Astrocyte of the cerebellum (primary cell): Measurements from ENCODE around the gene TMEM186.
A peak's percentile ranks its signal among the peaks of the same experiment; 100 is the strongest.
"Not testable (repeated sequence)": the region's sequence is repeated elsewhere in the genome, so short reads cannot be mapped to it uniquely, and the experiment has no call there.

Experiments used
- DNase-seq: peaks from one replicate; pipeline ENCODE4 v3.0.0-alpha.2; 2011; ENCODE audit warnings: low read depth
- H3K4me3 ChIP-seq: 2 replicates; pipeline ENCODE4 v1.5.1; 2011; ENCODE audit warnings: mild to moderate bottlenecking, low read depth, low read length, moderate library complexity
- in situ Hi-C: cut with HindIII; loops from 2 replicates; pipeline ENCODE4 v1.10.0; 2017; ENCODE audit warnings: low sequenced_read_pairs
- TF ChIP-seq, protein P1 (sequence below): IDR thresholded peaks from 2 replicates; pipeline ENCODE4 v1.5.1; 2012; ENCODE audit warnings: low read length, low read depth, moderate library complexity, mild to moderate bottlenecking; ENCODE audit errors: missing control alignments

The TMEM186 gene

DNA sequence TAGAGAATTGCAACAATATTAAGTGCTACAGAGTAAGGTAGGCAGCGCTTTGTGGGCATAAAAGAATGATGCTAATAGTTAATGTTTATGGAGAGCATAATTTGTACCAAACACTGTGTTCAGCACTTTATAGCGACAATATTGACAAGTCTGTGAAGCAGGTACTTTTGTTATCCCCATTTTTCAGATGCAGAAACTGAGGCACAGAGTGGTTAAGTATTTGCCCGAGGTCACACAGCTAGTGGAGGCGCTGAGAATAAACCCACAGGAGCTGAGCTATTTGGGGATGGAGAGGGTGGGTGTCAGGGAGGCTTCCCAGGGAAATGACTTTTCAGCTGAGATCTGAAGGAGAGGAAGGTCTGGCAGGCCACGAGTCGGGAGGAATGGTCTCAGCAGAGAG is 39.4 kb downstream of the TMEM186 start:
- H3K4me3 ChIP-seq = no peak overlapping the region
- TF ChIP-seq, protein P1, sequence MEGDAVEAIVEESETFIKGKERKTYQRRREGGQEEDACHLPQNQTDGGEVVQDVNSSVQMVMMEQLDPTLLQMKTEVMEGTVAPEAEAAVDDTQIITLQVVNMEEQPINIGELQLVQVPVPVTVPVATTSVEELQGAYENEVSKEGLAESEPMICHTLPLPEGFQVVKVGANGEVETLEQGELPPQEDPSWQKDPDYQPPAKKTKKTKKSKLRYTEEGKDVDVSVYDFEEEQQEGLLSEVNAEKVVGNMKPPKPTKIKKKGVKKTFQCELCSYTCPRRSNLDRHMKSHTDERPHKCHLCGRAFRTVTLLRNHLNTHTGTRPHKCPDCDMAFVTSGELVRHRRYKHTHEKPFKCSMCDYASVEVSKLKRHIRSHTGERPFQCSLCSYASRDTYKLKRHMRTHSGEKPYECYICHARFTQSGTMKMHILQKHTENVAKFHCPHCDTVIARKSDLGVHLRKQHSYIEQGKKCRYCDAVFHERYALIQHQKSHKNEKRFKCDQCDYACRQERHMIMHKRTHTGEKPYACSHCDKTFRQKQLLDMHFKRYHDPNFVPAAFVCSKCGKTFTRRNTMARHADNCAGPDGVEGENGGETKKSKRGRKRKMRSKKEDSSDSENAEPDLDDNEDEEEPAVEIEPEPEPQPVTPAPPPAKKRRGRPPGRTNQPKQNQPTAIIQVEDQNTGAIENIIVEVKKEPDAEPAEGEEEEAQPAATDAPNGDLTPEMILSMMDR = no peak
- DNase-seq = no peak
- in situ Hi-C loops = no loop called here

DNA sequence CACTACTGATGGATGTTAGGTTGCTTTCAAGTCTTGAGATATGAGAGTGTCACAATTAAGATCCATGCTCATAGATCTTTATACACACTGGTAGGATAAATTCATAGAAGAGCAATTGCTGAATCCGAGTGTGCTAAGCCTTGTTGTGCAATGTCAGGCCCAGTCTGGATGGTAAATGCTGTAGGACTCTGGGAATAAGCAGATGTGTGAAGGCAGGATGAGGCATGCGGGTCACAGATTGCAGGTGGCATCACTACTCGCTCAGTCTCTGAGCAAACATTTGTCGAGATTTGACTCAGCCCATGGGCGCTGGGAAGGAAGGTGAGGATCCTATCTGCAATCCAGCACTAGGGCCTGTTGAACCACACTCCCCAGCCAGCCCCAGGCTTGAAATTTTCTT is 40.7 kb downstream of the TMEM186 start:
- DNase-seq = no peak
- H3K4me3 ChIP-seq = no peak overlapping the region
- TF ChIP-seq, protein P1 = no peak
- in situ Hi-C loops = no loop called here

DNA sequence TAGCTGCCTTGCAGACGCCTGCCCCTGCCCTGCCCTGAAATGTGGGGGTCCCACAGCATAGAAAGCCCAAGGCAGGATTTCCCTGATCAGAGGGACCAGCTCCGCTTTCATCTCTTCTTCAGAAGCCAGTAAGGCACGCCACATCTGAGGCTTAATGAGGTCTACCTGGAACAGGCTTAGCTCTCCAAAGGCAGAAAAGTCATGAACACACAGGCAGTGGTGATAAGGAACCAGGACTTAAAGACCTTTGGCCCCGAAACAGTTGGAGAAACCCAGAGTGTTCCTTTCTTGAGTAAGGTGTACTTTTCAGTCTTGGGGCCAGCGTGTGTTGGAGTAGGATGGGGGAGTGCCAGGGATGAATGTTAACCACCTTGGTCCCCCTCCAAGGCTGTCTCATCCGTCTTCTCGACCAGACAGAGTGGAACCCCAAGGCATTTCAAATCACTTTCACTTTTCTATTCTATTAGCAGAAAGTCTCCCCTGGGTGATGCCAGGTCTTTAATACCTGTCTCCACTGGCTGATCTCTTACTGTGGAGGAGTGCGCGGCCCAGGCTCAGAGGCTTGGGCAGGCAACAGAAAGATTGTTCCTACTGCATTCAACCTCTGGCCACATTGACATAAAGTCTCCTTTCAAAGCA is 43.9 kb downstream of the TMEM186 start:
- no peak for DNase-seq
- TF ChIP-seq, protein P1 = no peak
- in situ Hi-C loops = no loop called here
- no peak overlapping the region for H3K4me3 ChIP-seq

DNA sequence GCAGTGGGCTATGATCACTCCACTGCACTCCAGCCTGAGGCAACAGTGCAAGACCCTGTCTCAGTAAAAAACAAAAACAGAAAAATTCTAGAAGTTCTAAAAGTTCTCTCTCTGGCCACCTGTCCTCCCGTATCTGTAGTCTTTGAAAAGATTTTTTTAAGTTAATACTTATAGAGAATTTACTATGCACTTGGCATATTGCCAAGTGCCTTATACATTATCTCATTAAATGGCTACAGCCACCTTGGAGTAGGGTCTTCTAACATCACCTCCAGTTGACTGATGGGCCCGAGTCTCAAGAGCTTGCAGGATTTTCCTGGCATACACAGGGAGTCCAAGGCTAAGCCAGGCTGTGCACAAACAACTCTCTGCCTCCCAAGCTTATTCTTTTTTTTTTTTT is 44.7 kb downstream of the TMEM186 start:
- H3K4me3 ChIP-seq = no peak overlapping the region
- DNase-seq = no peak
- TF ChIP-seq, protein P1 = no peak
- in situ Hi-C loops = no loop called here

DNA sequence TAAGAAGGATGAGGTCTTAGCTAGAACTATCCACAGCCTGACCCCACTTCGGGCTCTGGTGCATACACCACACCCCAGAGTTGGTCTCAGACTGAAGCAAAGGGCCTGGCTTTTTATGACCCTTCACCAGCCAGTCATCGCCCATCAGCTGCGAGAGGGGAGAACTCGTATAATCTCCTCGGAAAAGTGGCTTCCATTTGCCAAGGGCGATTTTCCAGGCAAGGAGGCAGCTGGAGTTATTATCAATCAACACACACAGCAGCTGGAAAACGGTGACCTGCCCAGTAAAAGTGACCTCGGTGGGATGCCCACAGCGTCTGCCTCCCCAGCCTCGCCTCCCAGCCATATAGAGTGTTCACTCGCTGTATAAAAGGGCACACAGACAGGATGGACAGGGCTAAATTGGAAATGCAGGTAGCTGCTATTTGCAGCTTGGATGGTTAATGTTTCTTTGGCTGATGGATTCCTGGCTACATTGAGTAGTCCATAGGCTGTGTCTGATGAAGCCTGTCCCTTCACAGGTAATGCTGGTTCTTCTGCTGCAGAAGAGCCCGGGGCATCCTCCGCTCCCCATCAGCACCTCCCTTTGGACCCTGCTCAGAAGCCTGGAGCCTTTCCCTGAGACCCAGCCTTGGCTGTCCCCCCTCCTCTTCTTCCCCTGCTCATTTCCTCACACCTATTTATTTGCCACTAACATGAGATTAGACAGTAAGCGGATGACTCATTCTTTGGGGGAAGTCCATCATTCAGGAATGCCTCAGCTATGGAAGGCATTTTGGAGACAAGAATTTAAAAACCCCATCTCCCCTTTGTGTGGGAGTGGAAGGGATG is 45.7 kb downstream of the TMEM186 start:
- peak; percentile 37 for DNase-seq
- H3K4me3 ChIP-seq = no peak overlapping the region
- TF ChIP-seq, protein P1 = no peak
- in situ Hi-C loops = no loop called here

DNA sequence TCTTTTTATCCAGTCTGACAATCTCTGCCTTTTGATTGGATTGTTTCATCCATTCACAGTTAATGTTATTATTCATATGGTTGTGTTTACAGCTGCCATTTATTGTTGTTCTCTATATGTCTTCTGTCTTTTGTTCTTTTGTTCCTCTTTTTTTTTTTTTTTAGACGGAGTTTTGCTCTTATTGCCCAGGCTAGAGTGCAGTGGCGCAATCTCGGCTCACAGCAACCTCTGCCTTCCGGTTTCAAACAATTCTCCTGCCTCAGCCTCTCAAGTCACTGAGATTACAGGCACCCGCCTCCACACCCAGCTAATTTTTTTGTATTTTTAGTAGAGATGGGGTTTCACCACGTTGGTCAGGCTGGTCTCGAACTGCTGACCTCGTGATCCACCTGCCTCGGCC is 48.5 kb downstream of the TMEM186 start:
- DNase-seq, H3K4me3 ChIP-seq, in situ Hi-C loops: not testable (repeated sequence)
